Measurements from ENCODE around the gene TARBP2. TPM values are rescaled to one million over a fixed set of nuclear protein-coding genes. Genes with fewer than 3 reads are reported as not detected.

The TARBP2 gene
- total RNA-seq, 4 donors from 2014 or later = 25.7 to 30.3 (median 27.2) TPM

DNA sequence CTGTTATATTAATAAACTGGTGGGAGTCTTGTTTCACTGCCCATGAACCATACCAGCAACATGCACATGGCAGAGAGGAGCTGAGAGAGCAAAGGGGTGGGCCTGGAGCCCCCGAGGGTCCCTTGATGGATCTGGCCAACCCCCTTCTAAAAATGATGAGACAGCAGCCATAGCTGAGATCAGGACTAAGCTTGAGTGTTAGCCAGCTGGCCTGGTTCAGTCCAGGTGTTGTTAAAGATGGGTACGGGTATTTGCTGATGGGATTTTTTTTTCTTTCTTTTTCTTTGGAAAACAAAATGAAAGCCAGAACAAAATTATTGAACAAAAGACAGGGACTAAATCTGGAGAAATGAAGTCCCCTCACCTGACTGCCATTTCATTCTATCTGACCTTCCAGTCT lies 33.2 kb upstream of the TARBP2 start:
- no peak for DNase-seq
- no peaks in the 10 kb centered on the region for H3K4me1 ChIP-seq
- no peaks in the 10 kb centered on the region for H3K9me3 ChIP-seq
- H3K27me3 ChIP-seq = no peaks in the 10 kb centered on the region
- TF ChIP-seq, protein P1, sequence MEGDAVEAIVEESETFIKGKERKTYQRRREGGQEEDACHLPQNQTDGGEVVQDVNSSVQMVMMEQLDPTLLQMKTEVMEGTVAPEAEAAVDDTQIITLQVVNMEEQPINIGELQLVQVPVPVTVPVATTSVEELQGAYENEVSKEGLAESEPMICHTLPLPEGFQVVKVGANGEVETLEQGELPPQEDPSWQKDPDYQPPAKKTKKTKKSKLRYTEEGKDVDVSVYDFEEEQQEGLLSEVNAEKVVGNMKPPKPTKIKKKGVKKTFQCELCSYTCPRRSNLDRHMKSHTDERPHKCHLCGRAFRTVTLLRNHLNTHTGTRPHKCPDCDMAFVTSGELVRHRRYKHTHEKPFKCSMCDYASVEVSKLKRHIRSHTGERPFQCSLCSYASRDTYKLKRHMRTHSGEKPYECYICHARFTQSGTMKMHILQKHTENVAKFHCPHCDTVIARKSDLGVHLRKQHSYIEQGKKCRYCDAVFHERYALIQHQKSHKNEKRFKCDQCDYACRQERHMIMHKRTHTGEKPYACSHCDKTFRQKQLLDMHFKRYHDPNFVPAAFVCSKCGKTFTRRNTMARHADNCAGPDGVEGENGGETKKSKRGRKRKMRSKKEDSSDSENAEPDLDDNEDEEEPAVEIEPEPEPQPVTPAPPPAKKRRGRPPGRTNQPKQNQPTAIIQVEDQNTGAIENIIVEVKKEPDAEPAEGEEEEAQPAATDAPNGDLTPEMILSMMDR (IDR thresholded peaks at IDR 0.05) = no peak
- no peak for TF ChIP-seq POLR2A (IDR thresholded peaks at IDR 0.05)
- H3K4me3 ChIP-seq = no peak overlapping the region
- no peak overlapping the region for H3K27ac ChIP-seq
- peaks cover 0 to 100% (median 0%) of the 10 kb centered on the region in 3 donors for H3K36me3 ChIP-seq

DNA sequence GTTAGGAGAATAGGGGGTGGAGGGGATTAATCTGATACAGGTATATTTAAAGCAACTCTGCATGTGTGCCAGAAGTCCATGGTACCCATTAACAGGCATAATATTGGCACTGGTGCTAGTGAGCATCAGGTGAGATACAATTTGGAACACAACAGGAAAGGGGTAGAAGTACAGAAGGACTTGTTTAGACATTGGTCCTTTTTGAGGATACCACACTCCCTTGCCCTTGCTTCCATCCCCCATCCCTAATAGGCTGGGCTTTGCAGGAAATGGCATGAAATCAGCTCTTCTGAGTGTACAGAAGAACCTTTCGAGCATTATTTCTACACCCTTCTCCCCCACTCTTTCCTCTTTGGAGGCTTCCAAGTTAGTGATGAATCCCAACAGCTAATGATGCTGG lies 32.8 kb upstream of the TARBP2 start:
- Histone ChIP-seq H3K27ac (no peak overlapping the region), H3K9me3 (no peaks in the 10 kb centered on the region), H3K36me3 (peaks cover 0 to 100% (median 0%) of the 10 kb centered on the region in 3 donors), H3K4me1 (no peaks in the 10 kb centered on the region), H3K4me3 (no peak overlapping the region), H3K27me3 (no peaks in the 10 kb centered on the region)
- DNase-seq = no peak
- no peak for TF ChIP-seq POLR2A (IDR thresholded peaks at IDR 0.05)
- TF ChIP-seq, protein P1 (IDR thresholded peaks at IDR 0.05) = no peak

DNA sequence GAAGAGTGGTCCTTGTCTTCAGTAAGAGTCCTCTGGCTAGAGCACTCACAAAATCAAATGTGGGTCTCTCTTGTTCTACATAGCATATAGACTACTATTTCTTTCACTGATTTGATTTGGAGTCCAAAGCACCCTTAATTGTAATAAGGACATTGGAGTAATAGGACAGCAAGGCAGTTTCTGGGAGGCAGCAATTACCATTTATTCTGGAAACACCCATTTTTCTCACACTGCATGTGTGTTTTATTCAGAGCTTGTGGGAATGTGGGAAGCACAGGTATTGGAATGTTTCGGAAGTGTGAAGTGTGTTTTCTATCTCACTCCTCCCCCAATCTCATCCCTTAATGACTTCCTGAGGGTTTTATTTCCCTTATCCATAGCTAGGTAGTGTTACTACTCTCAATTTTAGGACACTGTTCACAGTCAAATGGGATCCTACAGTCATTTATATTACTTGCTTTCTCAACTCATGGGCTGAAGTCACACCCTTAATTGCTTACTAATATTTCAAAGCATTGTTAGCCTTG lies 29.0 kb upstream of the TARBP2 start:
- H3K4me1 ChIP-seq = peaks cover 0 to 5% (median 0%) of the 10 kb centered on the region in 4 donors

DNA sequence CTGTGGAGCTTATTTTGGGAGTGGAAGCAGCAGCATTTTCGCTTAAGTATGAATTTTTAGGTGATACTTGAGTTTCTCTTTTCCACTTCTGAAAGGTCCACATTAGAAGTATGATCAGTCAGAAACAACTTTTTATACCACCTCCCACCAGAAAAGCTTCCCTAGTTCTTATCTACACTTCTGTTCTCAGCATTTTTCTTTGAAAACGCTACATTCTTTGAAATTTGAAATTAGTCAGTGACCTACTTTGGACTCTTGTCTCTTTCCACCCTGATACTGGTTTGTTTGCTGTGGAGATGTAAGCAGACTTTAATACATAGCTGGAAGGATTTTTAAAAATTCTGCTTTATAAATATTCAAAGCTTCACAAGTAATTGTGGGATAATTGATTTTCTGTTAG lies 27.0 kb upstream of the TARBP2 start:
- H3K27ac ChIP-seq = no peak overlapping the region
- H3K4me3 ChIP-seq = no peak overlapping the region
- no peak for DNase-seq
- H3K4me1 ChIP-seq = peaks cover 0 to 5% (median 0%) of the 10 kb centered on the region in 4 donors
- H3K36me3 ChIP-seq = peaks cover 0 to 99% (median 0%) of the 10 kb centered on the region in 3 donors
- H3K9me3 ChIP-seq = no peaks in the 10 kb centered on the region
- TF ChIP-seq, protein P1 (IDR thresholded peaks at IDR 0.05) = no peak
- TF ChIP-seq POLR2A (IDR thresholded peaks at IDR 0.05) = no peak
- no peaks in the 10 kb centered on the region for H3K27me3 ChIP-seq

More for the DNA sequence above, 29.0 kb upstream of the TARBP2 start:
- DNase-seq = no peak
- H3K9me3 ChIP-seq = no peaks in the 10 kb centered on the region
- no peak overlapping the region for H3K27ac ChIP-seq
- peaks cover 0 to 100% (median 0%) of the 10 kb centered on the region in 3 donors for H3K36me3 ChIP-seq
- no peak overlapping the region for H3K4me3 ChIP-seq
- TF ChIP-seq, protein P1 (IDR thresholded peaks at IDR 0.05) = no peak
- TF ChIP-seq POLR2A (IDR thresholded peaks at IDR 0.05) = no peak
- H3K27me3 ChIP-seq = no peaks in the 10 kb centered on the region

DNA sequence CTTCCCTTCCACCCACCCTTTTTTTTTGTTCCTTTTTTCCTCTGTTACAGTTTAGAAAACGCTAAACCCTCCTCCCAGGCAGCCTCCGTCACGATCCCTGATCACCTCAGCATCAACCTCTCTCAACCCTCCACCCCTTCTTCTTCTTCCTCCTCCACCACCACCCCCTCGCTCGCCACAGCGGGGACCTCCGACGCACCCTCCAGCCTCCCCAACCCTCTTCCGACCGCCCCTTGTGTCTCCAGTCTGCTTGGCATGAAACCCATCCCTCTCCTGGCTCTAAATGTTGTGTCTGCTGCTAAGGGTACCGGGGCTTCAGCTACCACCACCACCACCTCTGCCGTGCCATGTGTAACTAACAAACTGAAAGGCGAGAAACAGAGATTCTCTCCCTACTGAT lies 26.3 kb upstream of the TARBP2 start:
- Histone ChIP-seq H3K4me1 (peaks cover 0 to 5% (median 0%) of the 10 kb centered on the region in 4 donors), H3K36me3 (peaks cover 0 to 99% (median 0%) of the 10 kb centered on the region in 3 donors), H3K27ac (no peak overlapping the region), H3K9me3 (no peaks in the 10 kb centered on the region), H3K27me3 (no peaks in the 10 kb centered on the region), H3K4me3 (no peak overlapping the region)
- no peak for DNase-seq
- TF ChIP-seq POLR2A (IDR thresholded peaks at IDR 0.05) = no peak
- TF ChIP-seq, protein P1 (IDR thresholded peaks at IDR 0.05) = no peak

All from Peyer's patch (tissue), 4 donors.